Stomach (tissue), 9 donors: ENCODE measurements around the gene KPTN. TPM values are rescaled to one million over a fixed set of nuclear protein-coding genes. Genes with fewer than 3 reads are reported as not detected.

Experiments used
- DNase-seq, 2 donors: peaks; one replicate each; pipeline versions ENCODE4 v3.0.0 to v3.0.0-alpha.2; 2013 to 2019
- H3K27ac ChIP-seq, 5 donors: fragments of 200-600 bp in 4 of 5; sonication (generic) in 4 of 5; one replicate each; pipeline ENCODE4 v1.5.1; 2013 to 2019; ENCODE audit warnings: mild to moderate bottlenecking in 1 of 5, moderate library complexity in 1 of 5
- H3K27me3 ChIP-seq, 3 donors: fragments of 200-600 bp; sonication (generic); one replicate each; pipeline ENCODE4 v1.5.1; 2017 to 2019; ENCODE audit warnings: mixed run types in 1 of 3
- H3K36me3 ChIP-seq, 4 donors: fragments of 200-600 bp; sonication (generic); 1 replicate in 3 of 4; 2 replicates in 1 of 4; pipeline ENCODE4 v1.5.1; 2016 to 2019
- H3K4me1 ChIP-seq, 4 donors: fragments of 200-600 bp; sonication (generic); one replicate each; pipeline ENCODE4 v1.5.1; 2016 to 2019
- H3K4me3 ChIP-seq, 4 donors: fragments of 200-600 bp; sonication (generic) in 3 of 4; one replicate each; pipeline ENCODE4 v1.5.1; 2016 to 2019; ENCODE audit warnings: mild to moderate bottlenecking in 1 of 4
- H3K9me3 ChIP-seq, 4 donors: fragments of 200-600 bp; sonication (generic); one replicate each; pipeline ENCODE4 v1.5.1; 2016 to 2019
- EP300 ChIP-seq: sonication (generic); formaldehyde crosslinking; IDR thresholded peaks from one replicate; pipeline ENCODE4 v1.6.1; 2017; ENCODE audit warnings: antibody characterized with exemption
- POLR2A ChIP-seq, 4 donors: fragments of 450-650 bp; IDR thresholded peaks; one replicate each; pipeline ENCODE4 v1.6.1; 2016; ENCODE audit warnings: antibody characterized with exemption in 4 of 4, control low read depth in 2 of 4, mild to moderate bottlenecking in 1 of 4, moderate library complexity in 1 of 4
- POLR2AphosphoS5 ChIP-seq, 3 donors: sonication (generic); formaldehyde crosslinking; IDR thresholded peaks; one replicate each; pipeline ENCODE4 v1.6.1; 2016; ENCODE audit warnings: antibody characterized with exemption in 3 of 3
- WGBS, 5 donors: extraction: QIAGEN DNeasy Blood & Tissue Kit in 3 of 5; methylation state at CpG; one replicate each; pipeline versions ENCODE4 v1.1.5 to v1.1.7; 2013 to 2018; 5-methylcytosine and 5-hydroxymethylcytosine counted together
- intact Hi-C: fragments of 100-400 bp; cut with DNase I; formaldehyde crosslinking; loops from one replicate; pipeline ENCODE4 v1.15.1; 2023; ENCODE audit warnings: low total_unique reads
- polyA plus RNA-seq, 3 donors: library from polyadenylated mRNA; stranded (reverse); fragments of 200-250 nt; gene quantifications; one replicate each; pipeline ENCODE4 v1.2.3, GENCODE V29; 2013
- total RNA-seq, 5 donors: library from RNA; depleted of rRNA; stranded (reverse); fragments of >200 nt; gene quantifications; one replicate each; pipeline versions ENCODE4 v1.1.0 to v1.2.3, GENCODE V29; 2014 to 2016
- TF ChIP-seq, protein P1 (sequence below), 7 experiments: fragments of 450-650 bp in 4 of 7; fragments of 200-600 bp in 3 of 7; sonication (generic) in 3 of 7; IDR thresholded peaks; one replicate each; pipeline ENCODE4 v1.5.1; 2016 to 2019; ENCODE audit warnings: antibody characterized with exemption in 7 of 7, control low read depth in 2 of 7, mild to moderate bottlenecking in 1 of 7
- donor health status: healthy with polysubstance abuse.
- donor health status: Bipolar disorder and iron deficiency.
- donor health status: healthy.

The KPTN gene
- total and polyA plus RNA-seq, 8 donors = 3.2 to 28.0 (median 18.9) TPM

DNA sequence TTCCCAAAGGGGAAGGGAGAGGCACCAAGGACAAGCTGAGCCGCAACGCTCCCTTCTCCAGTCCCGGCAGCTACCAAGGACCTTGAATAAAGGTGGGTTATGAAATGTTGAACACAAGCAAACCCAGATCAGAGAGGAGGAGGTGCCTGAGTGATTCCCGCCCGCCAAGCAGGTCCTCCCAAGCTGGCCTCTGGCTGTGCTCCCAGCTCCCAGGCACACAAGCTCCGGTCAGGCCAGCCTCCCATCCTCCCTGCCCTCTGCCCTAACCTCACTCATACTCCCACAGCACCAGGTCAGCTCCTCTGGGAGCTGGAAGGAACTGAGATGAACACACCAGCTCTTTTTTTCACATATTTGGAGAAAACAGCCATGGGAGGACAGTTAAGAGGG, 27.1 kb upstream of the KPTN start:
- peak overlapping the region; percentile 73 to 99 (median 98) for H3K27ac ChIP-seq
- WGBS, 5 donors = 33 to 53% (median 51%) methylated on average over 5 to 6 of the region's 6 CpGs
- TF ChIP-seq EP300 (no peak), POLR2AphosphoS5 (IDR thresholded peaks at IDR 0.05) (no peak), POLR2A (IDR thresholded peaks at IDR 0.05) (no peak)
- TF ChIP-seq, protein P1, sequence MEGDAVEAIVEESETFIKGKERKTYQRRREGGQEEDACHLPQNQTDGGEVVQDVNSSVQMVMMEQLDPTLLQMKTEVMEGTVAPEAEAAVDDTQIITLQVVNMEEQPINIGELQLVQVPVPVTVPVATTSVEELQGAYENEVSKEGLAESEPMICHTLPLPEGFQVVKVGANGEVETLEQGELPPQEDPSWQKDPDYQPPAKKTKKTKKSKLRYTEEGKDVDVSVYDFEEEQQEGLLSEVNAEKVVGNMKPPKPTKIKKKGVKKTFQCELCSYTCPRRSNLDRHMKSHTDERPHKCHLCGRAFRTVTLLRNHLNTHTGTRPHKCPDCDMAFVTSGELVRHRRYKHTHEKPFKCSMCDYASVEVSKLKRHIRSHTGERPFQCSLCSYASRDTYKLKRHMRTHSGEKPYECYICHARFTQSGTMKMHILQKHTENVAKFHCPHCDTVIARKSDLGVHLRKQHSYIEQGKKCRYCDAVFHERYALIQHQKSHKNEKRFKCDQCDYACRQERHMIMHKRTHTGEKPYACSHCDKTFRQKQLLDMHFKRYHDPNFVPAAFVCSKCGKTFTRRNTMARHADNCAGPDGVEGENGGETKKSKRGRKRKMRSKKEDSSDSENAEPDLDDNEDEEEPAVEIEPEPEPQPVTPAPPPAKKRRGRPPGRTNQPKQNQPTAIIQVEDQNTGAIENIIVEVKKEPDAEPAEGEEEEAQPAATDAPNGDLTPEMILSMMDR (IDR thresholded peaks at IDR 0.05) = no peak
- intact Hi-C loops = no loop called here
- DNase-seq = peak in 1 of 2 donors; percentile 65
- H3K36me3 ChIP-seq = peaks cover 0 to 11% (median 10%) of the 10 kb centered on the region in 4 donors
- peak overlapping the region in 1 of 4 donors; percentile 83 for H3K4me3 ChIP-seq
- peaks cover 80 to 88% (median 85%) of the 10 kb centered on the region in 4 donors for H3K4me1 ChIP-seq
- no peaks in the 10 kb centered on the region for H3K9me3 ChIP-seq
- H3K27me3 ChIP-seq = no peaks in the 10 kb centered on the region

DNA sequence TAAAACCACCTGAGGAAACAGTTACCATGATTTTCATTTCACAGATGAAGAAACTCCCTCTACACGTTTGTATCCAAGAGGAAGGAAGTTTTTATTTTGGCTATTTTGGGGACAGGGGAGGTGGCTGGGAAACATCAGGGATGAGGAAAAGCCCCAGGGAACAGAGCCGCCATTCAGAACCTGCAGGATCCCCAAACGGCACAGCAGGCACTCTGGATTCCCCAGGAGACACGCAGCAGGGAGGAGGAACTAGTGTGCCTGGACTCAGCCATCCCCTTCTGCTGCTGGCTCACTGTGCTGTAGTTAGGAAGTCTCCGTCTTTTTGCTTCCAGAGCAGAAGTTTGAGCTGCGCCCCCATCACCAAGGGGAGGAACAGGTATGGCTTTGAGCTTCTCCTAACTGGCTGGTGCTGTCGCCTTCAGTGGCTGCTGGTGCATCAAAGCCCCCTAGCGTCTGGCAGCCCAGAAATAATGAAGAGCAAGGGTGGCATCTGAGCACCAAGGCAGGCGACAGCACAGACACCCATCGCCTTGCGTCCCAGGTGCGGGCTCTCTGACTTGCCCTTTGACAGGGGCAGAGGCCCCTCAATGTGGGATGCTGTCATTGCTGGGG, 26.6 kb upstream of the KPTN start:
- Histone ChIP-seq H3K27ac (peak overlapping the region; percentile 73 to 99 (median 98)), H3K27me3 (no peaks in the 10 kb centered on the region), H3K4me3 (peak overlapping the region in 2 of 4 donors; percentile 5 to 83), H3K36me3 (peaks cover 0 to 16% (median 14%) of the 10 kb centered on the region in 4 donors), H3K9me3 (no peaks in the 10 kb centered on the region), H3K4me1 (peaks cover 78 to 88% (median 84%) of the 10 kb centered on the region in 4 donors)
- TF ChIP-seq POLR2A (IDR thresholded peaks at IDR 0.05) (no peak), POLR2AphosphoS5 (IDR thresholded peaks at IDR 0.05) (no peak), EP300 (no peak)
- TF ChIP-seq, protein P1 (IDR thresholded peaks at IDR 0.05) = no peak
- intact Hi-C loops = no loop called here
- DNase-seq = no peak
- whole genome bisulfite sequencing, 5 donors = 60 to 73% (median 67%) methylated on average over 8 to 12 of the region's 12 CpGs

DNA sequence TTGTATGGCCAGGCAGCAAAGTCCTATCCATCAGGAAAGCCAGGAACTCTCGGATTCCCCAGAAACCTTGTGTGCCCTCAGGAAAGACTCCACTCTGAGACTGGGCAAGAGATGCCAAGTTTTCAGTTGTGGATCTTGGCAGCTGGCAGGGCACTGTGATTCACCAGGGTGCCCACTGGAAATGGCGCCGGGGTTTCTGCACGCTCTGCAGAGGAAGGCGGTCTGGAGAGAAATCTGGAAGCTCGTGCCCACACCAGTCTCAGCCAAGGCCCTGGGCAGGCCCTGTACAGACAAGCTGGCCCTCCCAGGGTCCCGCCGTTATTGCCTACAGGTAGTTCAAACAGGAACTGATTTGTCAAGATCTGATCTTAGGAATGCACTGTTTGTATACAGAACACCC, 26.0 kb upstream of the KPTN start:
- peak overlapping the region; percentile 37 to 99 (median 98) for H3K27ac ChIP-seq
- intact Hi-C loops = no loop called here
- peaks cover 0 to 23% (median 21%) of the 10 kb centered on the region in 4 donors for H3K36me3 ChIP-seq

DNA sequence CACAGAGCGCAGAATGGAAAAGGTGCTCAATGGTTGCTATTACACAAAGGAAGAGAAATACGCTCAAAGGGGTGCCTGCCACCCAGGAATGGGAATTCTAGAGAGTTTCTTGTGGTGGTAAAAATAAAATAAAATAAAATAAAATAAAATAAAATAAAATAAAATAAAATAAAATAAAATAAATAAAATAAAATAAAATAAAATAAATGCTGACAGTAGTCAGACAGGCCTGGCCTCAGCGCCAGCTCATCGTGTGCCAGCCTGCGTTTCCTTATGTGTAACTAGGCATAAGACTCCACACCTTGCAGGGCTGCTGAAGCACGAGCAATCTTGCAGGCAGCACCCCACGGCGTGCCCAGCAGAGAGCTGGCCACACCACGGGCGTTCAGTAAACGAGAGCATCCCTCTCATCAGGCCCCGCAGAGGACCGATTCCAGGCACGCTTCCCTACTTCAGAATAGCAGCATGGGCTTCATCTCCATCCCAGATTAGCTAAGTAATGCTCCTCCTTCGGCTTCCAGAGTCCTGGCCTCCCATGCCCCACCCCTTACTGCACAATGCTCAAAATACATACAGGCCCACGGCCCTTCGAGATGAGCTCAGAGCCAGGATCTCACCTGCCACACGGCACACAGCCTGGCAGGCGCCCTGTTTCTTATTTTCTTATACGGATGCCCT, 25.3 kb upstream of the KPTN start:
- no peak for DNase-seq
- Histone ChIP-seq H3K4me1 (peaks cover 79 to 90% (median 84%) of the 10 kb centered on the region in 4 donors), H3K27me3 (no peaks in the 10 kb centered on the region), H3K4me3 (no peak overlapping the region), H3K36me3 (peaks cover 0 to 26% (median 22%) of the 10 kb centered on the region in 4 donors), H3K9me3 (no peaks in the 10 kb centered on the region), H3K27ac (peak overlapping the region in 4 of 5 donors; percentile 96 to 99 (median 98))
- 61 to 77% (median 66%) methylated on average over 20 of the region's 20 CpGs for WGBS, 5 donors
- intact Hi-C loops = no loop called here
- TF ChIP-seq, protein P1 (IDR thresholded peaks at IDR 0.05) = no peak
- TF ChIP-seq EP300 (no peak), POLR2AphosphoS5 (IDR thresholded peaks at IDR 0.05) (no peak), POLR2A (IDR thresholded peaks at IDR 0.05) (no peak)

More for the DNA sequence above, 26.0 kb upstream of the KPTN start:
- Histone ChIP-seq H3K27me3 (no peaks in the 10 kb centered on the region), H3K9me3 (no peaks in the 10 kb centered on the region), H3K4me3 (peak overlapping the region in 2 of 4 donors; percentile 5 to 24), H3K4me1 (peaks cover 82 to 90% (median 84%) of the 10 kb centered on the region in 4 donors)
- TF ChIP-seq EP300 (no peak), POLR2A (IDR thresholded peaks at IDR 0.05) (no peak), POLR2AphosphoS5 (IDR thresholded peaks at IDR 0.05) (no peak)
- TF ChIP-seq, protein P1 (IDR thresholded peaks at IDR 0.05) = no peak
- 23 to 51% (median 39%) methylated on average over 7 to 8 of the region's 8 CpGs for WGBS, 5 donors
- DNase-seq = peak in 1 of 2 donors; percentile 67
